GM19328 (cell line): Measurements from ENCODE around the gene MRPL18.
"Not testable (repeated sequence)": the region's sequence is repeated elsewhere in the genome, so short reads cannot be mapped to it uniquely, and the experiment has no call there.

Experiments
- ATAC-seq: cut with Tn5 transposase; IDR thresholded peaks from one replicate; pipeline ENCODE4 v1.9.1; 2021; ENCODE audit warnings: mild to moderate bottlenecking, moderate library complexity; ENCODE audit not compliant: unreplicated experiment

The MRPL18 gene

DNA sequence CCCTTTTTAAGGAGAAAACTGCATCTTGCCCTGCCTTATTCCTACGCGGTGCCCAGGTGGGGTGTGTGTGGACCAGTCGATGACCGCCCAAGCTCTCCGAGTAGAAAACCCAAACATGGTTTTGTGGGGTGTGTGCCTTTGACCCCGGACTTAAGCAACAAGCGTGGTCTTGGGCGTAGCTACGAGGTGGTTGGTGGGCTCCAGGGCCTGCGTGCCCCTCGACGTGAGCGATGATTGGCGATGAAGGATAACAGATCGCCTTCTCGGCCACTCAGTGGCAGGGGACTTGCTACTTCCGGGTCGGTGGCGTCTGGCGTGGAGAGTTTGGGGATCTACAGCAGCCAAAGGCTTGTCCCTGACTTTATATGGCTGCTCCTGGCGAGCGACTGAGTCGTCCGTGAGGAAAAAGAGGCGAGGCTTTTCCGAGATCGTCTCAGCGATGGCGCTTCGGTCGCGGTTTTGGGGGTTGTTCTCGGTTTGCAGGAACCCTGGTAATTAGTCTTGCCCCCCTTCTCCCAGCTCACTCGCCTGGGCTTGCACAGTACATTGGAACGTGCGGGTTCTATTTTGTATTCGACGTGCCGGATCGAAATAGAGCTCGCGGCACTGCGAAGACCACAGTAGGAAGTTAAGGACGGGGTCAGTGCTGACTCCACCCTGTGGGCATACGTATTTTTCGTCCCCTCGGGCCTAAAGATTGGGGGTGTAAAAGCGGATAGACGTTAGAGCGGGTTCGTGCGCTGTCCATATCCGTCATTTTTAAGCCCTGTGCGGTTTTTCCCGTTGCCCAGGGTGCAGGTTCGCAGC is at the start of gene MRPL18:
MRPL18 (plus strand) TSS at position 319 of the 807 bp plus-strand sequence; CDS start at position 440, 121 bp downstream.
- peak; percentile 80 for ATAC-seq

DNA sequence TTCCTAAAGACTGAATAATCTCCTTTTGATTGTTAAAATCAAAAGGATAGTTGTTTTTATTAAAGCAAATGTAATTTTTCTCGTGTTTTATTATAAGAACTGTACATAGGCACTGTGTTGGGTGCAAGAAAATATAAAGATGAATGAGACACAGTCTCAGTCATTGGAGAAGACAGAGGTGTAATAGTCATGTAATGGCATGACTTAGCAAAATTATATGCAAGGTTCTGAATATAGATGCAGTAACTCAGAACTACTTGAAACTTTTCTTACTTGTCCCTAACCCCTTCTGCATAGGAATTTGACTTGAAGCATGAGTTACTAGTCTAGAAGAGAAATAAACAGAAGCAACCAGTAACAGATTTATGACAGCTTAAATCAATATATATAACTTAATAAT is 48.1 kb upstream of the MRPL18 start:
- ATAC-seq: no peak

DNA sequence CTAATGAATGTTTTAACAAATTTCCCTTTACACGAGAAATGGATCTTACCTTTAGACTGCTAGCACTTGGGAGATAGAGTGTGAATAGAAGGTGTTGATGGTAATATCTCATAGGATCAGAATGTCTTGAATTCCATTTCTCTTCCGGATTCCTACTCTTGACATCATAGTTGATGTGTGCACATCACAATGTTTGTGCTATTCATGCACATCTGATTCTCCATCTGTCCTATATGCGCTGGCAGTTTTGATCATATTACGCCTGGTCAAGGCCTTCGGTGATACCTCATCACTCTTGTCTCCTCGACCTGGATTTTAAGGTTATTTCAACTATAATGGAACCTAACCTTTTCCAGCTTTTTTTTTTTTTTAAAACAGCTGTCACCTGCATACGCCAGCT is 45.2 kb upstream of the MRPL18 start:
- no peak for ATAC-seq

DNA sequence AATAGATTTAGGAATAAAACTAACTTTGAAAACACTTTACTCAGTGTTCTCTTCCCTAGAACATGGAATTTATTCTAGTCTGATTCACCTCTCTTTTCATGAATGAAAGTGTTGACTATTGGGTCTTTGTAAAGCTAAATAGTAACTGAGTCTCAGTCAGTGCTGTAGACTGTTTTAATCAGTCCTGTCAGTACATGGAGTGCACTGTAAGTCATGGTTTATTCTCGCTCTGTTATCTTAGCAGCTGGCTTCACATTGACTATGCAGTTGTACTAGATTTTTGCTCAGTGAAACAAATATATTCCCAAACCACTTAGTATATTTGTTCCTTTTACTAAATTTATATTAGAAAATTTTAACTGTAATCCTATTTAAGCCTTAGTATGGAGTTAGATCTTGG is 43.5 kb upstream of the MRPL18 start:
- no peak for ATAC-seq

DNA sequence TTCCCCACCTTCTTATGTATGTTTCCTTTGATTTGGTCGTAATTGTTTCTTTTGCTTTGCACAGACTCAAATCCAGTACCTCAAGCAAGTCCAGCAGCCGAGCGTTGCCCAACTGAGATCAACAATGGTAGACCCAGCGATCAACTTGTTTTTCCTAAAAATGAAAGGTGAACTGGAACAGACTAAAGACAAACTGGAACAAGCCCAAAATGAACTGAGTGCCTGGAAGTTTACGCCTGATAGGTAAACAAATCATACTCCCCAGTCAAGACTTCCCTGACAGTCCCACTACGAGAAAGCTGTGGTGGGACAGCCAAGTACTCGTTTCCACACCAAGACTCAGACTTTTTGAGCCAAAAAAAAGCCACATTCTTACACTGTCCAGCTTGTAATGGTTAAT is 42.1 kb upstream of the MRPL18 start:
- not testable (repeated sequence) for ATAC-seq

DNA sequence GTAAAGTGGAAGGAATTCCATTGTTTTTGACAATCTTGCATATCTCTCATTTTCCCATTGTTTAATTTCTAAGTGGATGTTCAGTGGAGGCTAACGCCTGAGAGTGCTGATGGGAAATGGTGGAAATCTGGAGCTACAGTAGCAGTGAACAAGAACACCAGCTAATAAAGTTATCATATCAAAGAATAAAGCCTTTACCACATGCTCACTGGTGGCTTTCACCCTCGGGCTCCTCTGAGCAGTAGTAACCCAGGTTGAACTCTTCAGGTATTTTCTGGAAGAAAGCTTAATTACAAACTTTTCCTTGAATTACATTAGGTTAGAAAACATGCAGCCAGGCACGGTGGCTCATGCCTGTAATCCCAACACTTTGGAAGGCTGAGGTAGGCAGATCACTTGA is 38.8 kb upstream of the MRPL18 start:
- no peak for ATAC-seq

DNA sequence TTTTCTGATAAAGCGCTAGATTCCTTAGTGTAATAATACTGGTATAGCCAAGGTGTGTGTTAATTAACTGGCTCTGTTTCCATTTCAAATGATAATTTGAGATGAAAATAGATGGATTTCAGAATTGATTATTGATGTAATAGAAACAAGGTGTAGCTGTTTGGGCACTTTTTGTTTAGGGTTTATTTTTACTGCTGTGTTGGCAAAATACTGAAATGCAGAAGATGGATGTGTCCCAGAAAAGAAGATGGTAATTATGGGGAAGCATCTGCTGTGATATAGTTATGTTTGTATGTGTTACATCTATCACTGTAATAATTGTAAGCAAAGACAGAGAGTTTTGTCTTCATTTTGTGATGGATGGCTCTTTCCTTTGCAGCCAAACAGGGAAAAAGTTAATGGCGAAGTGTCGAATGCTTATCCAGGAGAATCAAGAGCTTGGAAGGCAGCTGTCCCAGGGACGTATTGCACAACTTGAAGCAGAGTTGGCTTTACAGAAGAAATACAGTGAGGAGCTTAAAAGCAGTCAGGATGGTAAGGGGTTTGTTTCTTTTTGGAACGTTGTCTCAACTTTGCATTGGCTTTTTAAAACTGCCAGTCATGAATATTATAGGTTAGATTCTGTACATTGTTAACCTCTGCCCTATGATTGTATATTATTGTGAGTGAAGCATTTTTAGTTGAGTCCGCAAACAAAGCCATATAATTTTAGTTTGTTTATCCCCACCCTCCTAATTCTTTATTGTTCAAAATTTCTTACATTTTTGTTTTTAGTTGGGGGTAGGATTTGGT is 37.0 kb upstream of the MRPL18 start:
- ATAC-seq: no peak

DNA sequence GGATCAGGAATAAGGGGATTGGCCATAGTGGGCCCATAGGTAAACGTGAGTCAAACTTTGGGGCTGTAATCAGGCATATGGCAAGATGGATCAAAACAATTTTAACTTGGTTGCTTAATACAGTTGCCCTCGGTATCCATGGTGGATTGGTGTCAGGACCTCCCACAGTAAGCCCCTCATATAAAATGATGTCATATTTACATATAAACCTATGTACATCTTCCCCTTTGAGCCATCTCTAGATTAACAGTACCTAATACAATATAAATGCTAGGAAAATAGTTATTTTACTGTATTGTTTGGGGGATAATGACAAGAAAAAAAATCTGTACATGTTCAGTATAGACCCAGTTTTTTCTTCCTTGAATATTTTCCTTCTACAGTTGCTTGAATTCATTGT is 35.9 kb upstream of the MRPL18 start:
- no peak for ATAC-seq

DNA sequence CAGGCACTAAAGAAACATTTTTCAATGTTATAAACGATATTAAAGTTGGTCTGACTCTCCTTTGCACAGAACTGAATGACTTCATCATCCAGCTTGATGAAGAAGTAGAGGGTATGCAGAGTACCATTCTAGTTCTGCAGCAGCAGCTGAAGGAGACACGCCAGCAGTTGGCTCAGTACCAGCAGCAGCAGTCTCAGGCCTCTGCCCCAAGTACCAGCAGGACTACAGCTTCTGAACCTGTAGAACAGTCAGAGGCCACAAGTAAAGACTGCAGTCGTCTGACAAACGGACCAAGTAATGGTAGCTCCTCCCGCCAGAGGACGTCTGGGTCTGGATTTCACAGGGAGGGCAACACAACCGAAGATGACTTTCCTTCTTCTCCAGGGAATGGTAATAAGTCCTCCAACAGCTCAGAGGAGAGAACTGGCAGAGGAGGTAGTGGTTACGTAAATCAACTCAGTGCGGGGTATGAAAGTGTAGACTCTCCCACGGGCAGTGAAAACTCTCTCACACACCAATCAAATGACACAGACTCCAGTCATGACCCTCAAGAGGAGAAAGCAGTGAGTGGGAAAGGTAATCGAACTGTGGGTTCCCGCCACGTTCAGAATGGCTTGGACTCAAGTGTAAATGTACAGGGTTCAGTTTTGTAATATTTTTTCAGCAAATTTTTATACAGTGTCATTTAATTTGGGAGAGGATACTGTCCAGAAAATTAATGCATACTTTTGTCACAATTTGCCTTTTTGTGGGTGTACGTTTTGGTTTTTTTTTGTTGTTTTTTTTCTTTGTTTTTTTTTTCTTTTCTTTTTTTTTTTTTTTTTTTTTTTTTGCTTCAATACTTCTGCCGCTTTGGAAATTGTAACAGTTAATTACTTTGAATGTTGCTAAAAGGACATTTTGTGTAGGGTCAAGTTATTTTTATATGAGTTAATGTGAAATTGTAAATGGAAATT is 35.0 kb upstream of the MRPL18 start:
- no peak for ATAC-seq

DNA sequence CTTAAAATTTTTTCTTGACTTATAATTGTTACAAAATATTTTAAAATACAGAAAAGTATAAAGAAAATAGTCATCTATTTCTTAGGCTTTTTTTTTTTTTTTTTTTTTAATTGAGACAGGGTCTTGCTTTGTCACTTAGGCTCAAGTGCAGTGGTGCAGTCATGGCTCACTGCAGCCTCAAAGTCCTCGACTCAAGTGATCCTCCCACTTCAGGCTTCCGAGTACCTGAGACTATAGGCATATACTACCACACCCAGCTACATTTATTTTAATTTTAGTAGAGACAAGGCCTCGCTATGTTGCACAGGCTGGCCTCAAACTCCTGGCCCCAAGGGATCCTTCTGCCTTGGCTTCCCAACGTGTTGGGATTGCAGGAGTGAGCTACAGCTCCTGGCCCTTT is 33.8 kb upstream of the MRPL18 start:
- no peak for ATAC-seq

DNA sequence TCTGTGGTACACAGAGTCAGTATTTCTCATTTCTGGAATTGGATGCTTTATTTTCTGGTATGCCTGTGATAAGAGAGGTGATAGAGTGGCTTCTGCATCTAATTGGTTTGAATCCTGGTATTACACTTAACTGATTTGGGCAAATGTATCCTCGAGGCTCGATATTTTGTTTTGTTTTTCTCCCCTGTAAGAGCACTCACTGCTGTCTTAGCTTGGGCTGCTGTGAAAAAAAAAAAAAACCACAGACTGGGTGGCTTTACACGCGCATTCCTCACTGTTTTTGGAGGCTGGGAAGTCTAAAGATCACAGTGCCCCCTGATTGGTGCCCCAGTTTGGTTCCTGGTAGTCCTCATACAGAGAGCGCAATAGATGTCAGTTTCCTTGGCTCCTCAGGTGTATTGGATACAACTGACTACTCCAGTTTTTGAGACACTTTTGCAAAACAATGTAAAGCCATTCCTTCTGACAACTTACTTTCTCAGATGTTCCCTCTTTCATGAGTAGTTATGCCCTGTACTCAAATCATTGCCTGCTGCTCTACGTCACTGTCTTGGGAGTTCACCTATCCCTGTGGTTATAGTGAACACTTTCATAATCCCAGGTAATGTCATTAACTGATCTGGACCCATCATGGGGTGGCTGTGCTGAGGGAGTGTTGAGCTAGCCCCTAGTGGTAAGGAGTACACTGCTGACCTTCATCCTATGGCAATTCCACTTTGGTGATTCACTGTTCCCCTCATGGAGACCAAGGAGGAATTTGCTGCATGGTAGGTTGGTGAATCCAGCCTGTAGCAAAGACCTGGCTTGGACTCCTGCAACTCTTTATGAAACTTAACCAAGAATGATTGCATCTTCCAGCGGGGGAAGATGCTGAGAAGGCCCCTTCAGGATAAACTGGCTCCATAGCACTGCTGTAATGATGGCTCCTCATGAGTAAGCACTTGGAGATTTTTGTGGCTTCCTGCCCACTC is 32.0 kb upstream of the MRPL18 start:
- ATAC-seq: no peak

DNA sequence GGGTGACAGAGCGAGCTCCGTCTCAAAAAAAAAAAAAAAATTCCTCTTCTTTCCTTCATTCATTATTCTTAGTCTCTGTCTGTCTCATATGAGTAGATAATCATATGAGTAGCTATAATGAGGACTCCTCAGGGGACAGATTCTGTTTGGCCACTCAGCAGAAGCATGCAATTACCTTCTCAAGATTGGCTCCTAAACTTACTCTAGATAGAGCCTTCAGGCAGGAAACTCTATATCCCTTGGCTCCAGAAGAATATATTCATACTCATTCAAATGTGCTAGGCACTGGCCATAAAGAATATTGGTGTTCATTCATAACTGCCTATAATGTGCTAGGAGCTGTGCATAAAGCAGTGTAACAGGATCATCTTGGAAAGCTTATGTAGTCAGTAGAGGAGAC is 30.6 kb upstream of the MRPL18 start:
- ATAC-seq: no peak

DNA sequence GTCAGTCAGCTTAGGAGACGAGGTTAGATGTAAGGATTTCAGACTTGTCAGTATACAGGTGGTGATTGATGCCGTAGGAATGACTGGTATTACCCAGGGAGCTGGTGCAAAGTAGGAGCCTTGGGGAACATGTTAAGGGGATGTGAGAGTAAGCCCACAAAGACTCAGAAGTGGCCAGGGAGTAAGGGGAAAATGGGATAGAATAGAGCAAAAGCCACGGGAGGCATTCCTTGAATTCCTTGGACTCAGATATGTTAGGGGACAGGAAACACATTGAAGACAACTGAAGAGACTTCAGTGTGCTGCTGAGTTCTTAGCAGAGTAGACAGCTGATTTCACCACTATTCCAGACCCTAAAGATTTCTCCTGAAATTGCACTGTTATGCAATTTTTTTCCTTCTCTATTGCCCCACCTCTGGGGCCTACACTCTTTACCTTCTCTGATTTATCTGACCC is 29.6 kb upstream of the MRPL18 start:
- no peak for ATAC-seq

DNA sequence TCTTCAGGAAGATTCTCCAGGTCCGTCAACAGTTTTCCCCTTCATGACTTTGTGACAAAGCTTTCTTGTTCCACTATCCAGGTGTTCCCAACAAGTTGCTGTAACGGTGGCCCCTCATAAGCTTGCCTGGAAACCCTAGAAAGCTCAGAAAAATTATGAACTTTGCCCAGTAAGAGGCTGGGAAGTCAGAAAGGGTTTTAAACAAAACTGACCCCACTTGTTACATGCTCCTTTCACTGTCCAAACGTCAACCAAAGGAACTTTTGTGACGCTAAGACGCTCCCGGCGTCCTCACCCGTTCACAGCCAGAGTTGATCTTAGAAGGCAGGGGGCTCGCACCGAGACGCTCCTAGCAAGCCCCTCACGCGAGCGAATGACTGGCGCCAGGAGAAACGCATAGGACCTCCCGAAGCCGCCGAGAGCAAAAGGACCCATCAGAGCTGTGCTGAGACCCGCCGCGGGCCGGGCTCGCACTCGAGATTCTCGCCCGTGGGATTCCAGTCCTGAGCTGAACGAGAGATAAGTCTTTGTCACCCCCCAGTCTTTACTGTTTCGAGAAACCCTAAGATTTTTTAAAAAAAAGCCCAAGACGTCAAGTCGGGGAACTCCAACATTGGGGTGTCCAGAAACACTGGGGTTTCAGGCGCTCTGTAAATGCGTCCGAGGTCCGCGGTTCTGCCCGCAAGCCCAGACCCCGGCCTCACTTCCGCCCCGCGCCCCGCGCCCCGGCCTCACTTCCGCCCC is 29.0 kb upstream of the MRPL18 start:
- ATAC-seq: no peak

DNA sequence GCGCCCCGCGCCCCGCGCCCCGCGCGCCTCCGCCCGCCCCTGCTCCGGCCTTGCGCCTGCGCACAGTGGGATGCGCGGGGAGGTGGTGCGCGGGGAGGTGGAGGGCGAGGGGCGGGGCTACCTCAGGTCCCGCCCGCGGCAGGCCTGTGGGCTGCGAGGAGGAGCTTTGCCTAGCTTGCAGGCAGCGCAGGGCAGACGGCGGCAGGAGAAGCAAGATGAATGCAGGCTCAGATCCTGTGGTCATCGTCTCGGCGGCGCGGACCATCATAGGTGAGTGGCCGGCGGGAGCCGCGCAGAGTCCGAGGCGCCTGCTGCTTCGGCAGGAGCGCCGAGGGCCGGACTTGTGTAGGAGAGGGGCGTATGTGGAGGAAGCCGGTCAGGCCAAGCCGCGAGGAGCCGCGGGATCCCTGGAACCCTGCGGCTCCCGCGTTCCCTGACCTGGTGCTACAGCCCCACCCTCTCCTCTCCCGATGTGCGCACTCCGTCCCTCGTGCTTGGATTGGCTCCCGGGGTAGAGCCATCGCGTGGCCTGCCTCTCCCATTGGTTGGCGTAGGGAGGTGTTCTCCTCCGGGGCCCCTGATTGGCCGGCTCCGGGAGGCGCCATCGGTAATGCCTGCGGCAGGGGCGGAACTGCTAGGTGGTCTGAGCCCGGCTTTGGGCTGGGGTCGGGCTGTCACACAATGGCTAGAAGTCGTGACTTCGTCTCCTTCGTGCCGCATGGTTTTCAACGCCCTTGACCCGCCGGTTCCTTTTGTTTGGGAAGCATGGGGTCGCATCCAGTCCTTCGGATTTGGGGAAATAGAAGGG is 28.2 kb upstream of the MRPL18 start, which contains the start of gene ACAT2:
ACAT2 (plus strand) TSS at position 173 of the 808 bp plus-strand sequence; CDS start at position 216, 43 bp downstream.
- peak; percentile 97 for ATAC-seq

DNA sequence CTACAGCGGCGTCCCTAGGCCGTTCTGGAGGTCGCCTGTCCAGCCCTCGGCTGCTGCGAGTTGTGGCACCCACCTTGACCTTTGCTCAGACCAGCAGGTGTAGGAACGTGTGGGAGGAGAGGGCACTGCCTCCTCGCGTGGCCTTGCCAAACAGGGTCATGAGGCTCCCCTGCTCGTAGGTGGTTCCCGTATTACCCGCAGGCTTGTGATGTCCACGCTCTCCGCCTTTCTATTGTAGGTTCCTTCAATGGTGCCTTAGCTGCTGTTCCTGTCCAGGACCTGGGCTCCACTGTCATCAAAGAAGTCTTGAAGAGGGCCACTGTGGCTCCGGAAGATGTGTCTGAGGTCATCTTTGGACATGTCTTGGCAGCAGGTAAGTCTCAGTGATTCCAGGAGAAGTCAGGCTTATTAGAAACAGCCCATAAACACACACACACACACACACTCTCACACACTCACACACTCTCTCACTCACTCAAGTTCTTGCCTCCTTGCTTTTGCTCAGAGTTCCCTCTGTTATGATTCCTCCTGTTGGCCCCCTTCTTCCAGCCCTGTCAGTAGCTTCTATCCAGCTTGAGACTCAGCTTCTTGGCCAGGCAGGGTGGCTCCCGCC is 27.5 kb upstream of the MRPL18 start:
- ATAC-seq: no peak

DNA sequence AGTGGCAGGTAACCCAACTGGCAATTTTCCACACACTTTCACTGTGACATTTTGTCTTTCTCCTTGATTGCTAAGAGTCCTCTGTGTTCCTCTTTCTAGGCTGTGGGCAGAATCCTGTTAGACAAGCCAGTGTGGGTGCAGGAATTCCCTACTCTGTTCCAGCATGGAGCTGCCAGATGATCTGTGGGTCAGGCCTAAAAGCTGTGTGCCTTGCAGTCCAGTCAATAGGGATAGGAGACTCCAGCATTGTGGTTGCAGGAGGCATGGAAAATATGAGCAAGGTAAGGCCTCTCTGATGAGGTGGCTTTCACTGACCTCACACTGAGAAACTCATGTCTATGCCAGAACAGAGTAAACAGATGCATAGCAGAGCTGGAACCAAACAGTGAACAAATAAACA is 23.4 kb upstream of the MRPL18 start:
- ATAC-seq: no peak

DNA sequence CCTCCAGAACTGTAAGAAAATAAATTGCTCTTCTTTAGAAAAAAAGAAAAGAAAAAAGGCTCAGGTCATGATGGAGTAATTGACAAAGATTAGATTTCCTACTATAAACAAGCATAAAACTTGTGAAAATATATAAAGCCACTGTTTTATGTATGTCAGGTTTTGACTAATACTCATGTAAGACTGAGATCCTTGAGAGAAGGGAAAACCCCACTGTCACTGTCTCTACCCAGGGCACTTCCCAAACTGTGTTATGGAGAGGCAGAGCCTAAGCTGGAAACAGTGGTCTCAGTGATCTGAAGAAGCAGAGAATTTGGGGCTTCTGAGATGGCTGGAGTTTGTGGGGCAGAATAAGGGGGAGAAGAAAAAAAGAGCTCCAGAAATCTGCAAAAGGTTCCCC is 20.8 kb upstream of the MRPL18 start:
- ATAC-seq: no peak
